Gastroesophageal sphincter (tissue), 3 donors: ENCODE data around the gene IQGAP2.

Experiments
- EP300 ChIP-seq: sonication (generic); formaldehyde crosslinking; IDR thresholded peaks from one replicate; pipeline ENCODE4 v1.6.1; 2017; ENCODE audit warnings: antibody characterized with exemption, mild to moderate bottlenecking
- POLR2A ChIP-seq, 2 donors: fragments of 450-650 bp; IDR thresholded peaks; one replicate each; pipeline ENCODE4 v1.6.1; 2017; ENCODE audit warnings: antibody characterized with exemption in 2 of 2, mild to moderate bottlenecking in 2 of 2, moderate library complexity in 1 of 2
- POLR2AphosphoS5 ChIP-seq: sonication (generic); formaldehyde crosslinking; IDR thresholded peaks from one replicate; pipeline ENCODE4 v1.6.1; 2017; ENCODE audit warnings: antibody characterized with exemption
- TF ChIP-seq, protein P1 (sequence below), 4 experiments: fragments of 200-600 bp in 2 of 4; fragments of 450-650 bp in 2 of 4; sonication (generic) in 1 of 4; IDR thresholded peaks; one replicate each; pipeline ENCODE4 v1.5.1; 2017 to 2019; ENCODE audit warnings: antibody characterized with exemption in 4 of 4, mild to moderate bottlenecking in 2 of 4, moderate library complexity in 2 of 4

DNA sequence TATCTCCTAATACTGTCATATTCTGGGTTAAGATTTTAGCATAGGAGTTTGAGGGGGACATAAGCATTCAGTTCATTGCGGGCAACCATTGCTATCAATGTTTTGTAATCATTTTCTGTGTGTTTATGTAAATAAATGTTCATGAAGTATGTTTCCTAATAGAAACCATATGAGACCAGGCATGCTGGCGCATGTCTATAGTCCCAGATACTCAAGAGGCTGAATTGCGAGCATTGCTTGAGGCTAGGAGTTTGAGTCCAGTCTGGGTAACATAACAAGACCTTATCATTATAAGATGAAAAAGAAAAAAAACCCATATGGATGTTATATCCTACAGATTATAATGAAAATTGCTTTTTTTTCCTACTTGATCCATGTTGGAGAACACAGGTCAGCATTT is 129.0 kb downstream of the IQGAP2 start:
- TF ChIP-seq, protein P1, sequence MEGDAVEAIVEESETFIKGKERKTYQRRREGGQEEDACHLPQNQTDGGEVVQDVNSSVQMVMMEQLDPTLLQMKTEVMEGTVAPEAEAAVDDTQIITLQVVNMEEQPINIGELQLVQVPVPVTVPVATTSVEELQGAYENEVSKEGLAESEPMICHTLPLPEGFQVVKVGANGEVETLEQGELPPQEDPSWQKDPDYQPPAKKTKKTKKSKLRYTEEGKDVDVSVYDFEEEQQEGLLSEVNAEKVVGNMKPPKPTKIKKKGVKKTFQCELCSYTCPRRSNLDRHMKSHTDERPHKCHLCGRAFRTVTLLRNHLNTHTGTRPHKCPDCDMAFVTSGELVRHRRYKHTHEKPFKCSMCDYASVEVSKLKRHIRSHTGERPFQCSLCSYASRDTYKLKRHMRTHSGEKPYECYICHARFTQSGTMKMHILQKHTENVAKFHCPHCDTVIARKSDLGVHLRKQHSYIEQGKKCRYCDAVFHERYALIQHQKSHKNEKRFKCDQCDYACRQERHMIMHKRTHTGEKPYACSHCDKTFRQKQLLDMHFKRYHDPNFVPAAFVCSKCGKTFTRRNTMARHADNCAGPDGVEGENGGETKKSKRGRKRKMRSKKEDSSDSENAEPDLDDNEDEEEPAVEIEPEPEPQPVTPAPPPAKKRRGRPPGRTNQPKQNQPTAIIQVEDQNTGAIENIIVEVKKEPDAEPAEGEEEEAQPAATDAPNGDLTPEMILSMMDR (IDR thresholded peaks at IDR 0.05): no peak
- TF ChIP-seq POLR2A (IDR thresholded peaks at IDR 0.05): no peak
- TF ChIP-seq POLR2AphosphoS5: no peak
- no peak for TF ChIP-seq EP300
